Activated gamma-delta T cell treated with Interleukin-2 at 50 U/mL for 16 hours (primary cell): ENCODE measurements around the gene EPHA6.

Experiments
- DNase-seq: peaks from one replicate; pipeline ENCODE4 v3.0.0-alpha.2; 2020

EPHA6 gene

GRCh38 chr3:97293596-97294131, 479.3 kb downstream of the EPHA6 start:
- DNase-seq: no peak

GRCh38 chr3:97297032-97297431, 482.6 kb downstream of the EPHA6 start:
- no peak for DNase-seq

- no peak for DNase-seq
Observed at GRCh38 chr3:97301114-97301513, 486.7 kb downstream of the EPHA6 start.

- DNase-seq: no peak
Observed at GRCh38 chr3:97306226-97306625, 491.8 kb downstream of the EPHA6 start.

GRCh38 chr3:97338375-97338774, 524.0 kb downstream of the EPHA6 start:
- DNase-seq: no peak

- no peak for DNase-seq
Observed at GRCh38 chr3:97340940-97341339, 526.5 kb downstream of the EPHA6 start.

- DNase-seq: no peak
Observed at GRCh38 chr3:97347780-97348179, 533.4 kb downstream of the EPHA6 start.

- DNase-seq: no peak
Observed at GRCh38 chr3:97350971-97351370, 536.6 kb downstream of the EPHA6 start.

- no peak for DNase-seq
Observed at GRCh38 chr3:97353176-97353575, 538.8 kb downstream of the EPHA6 start.

GRCh38 chr3:97359977-97360376, 545.6 kb downstream of the EPHA6 start:
- no peak for DNase-seq

GRCh38 chr3:97360804-97361203, 546.4 kb downstream of the EPHA6 start:
- DNase-seq: no peak

- DNase-seq: no peak
Observed at GRCh38 chr3:97384583-97384982, 570.2 kb downstream of the EPHA6 start.

- DNase-seq: no peak
Observed at GRCh38 chr3:97388774-97389173, 574.4 kb downstream of the EPHA6 start.

- DNase-seq: no peak
Observed at GRCh38 chr3:97389936-97390335, 575.5 kb downstream of the EPHA6 start.

- DNase-seq: no peak
Observed at GRCh38 chr3:97391167-97391566, 576.8 kb downstream of the EPHA6 start.

GRCh38 chr3:97409612-97410011, 595.2 kb downstream of the EPHA6 start:
- no peak for DNase-seq

GRCh38 chr3:97421565-97421964, 607.2 kb downstream of the EPHA6 start:
- DNase-seq: no peak

GRCh38 chr3:97425002-97425401, 610.6 kb downstream of the EPHA6 start:
- DNase-seq: no peak

- no peak for DNase-seq
Observed at GRCh38 chr3:97430601-97431000, 616.2 kb downstream of the EPHA6 start.

- no peak for DNase-seq
Observed at GRCh38 chr3:97432914-97433313, 618.5 kb downstream of the EPHA6 start.

- DNase-seq: no peak
Observed at GRCh38 chr3:97438131-97438530, 623.7 kb downstream of the EPHA6 start.

GRCh38 chr3:97439373-97439772, 625.0 kb downstream of the EPHA6 start:
- no peak for DNase-seq

GRCh38 chr3:97464035-97464434, 649.6 kb downstream of the EPHA6 start:
- no peak for DNase-seq

GRCh38 chr3:97470481-97470880, 656.1 kb downstream of the EPHA6 start:
- DNase-seq: no peak

- DNase-seq: no peak
Observed at GRCh38 chr3:97479740-97480139, 665.3 kb downstream of the EPHA6 start.
